K562 treated with DMSO at 1 percent for 12 hours (cell line): ENCODE results near the gene TUBB2B. TPM values are rescaled to one million over a fixed set of nuclear protein-coding genes. Genes with fewer than 3 reads are reported as not detected.

Experiments
- total RNA-seq: library from RNA; unstranded; fragments of 300-600 nt; gene quantifications from 2 replicates; pipeline ENCODE4 v1.2.3, GENCODE V29; 2022; ENCODE audit not compliant: insufficient read depth

TUBB2B gene
- 10.7 and 15.7 TPM in 2 replicates for total RNA-seq

DNA sequence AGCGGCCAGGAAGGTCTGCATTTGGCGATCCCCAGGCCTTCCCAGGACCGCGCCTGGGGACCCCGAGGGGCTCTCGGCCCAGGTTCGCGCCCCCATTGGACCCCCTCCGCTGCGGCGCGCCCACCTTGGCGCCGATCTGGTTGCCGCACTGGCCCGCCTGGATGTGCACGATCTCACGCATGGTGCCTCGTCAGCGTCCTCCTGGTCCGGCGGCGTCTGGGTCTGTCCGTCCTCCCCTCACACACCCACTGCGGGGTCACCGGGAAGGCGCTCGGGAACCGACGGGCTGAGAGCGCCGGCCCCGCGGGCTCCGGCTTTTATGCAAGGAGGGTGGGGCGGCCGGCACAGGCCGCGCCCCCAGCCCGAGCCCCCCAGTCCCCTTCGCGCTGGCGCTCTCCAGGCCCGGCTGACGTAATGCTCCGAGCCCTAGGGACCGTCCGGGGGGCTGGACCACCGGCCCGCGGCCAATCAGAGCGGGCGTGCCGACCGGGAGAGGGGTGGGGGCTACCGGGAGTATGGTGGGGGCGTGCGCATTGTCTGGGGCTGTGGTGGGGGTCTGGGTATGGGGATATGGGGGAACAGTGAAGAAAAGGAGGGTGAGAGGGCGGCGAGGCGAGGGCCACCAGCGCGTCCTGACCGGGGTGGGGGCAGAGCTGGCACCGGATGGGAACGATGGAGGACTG lies at the start of gene TUBB2B:
TUBB2B (minus strand) TSS at position 291 of the 683 bp plus-strand sequence; CDS start at position 181, 110 bp downstream.

DNA sequence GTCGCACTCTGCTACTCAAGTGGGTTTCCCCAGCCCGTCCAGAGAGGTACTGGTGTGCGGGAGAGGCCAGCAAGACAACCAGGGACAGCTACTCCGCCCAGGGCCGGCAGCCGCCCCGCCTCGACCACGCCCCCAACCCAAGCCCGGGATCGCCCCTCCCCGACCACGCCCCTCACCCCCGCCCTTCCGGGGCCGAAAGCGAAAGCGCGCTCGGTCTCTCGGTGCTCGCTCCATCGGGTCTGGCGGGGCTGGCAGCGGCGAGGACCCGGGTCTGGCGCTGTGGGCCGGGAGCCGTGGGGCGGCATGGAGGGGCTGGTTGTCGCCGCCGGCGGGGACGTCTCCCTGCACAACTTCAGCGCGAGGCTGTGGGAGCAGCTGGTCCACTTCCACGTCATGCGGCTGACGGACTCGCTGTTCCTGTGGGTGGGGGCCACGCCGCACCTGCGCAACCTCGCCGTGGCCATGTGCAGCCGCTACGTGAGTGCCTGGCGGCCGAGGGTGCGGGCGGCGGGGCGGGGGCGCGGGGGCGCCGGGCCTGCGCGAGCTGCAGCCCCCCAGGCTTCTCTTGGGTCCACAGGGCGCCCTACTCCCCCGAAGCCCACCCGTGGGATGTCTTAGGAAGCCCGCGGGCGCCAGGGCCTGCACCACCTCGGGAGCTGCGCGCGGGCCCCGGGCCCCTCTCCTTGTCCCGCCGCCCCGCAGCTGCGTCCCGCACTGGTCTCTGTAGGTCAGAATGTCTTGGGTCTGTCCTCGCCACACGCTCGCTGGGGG lies 31.5 kb upstream of the TUBB2B start, which contains the start of gene PSMG4:
PSMG4 (plus strand) TSS at position 228 of the 771 bp plus-strand sequence; CDS start at position 304, 76 bp downstream.

Other genes with a start within 250 kb of the TUBB2B start
- 204 and 218 TPM in 2 replicates for gene NQO2, start 227.8 kb downstream of the TUBB2B start, total RNA-seq
- 17.2 and 37.1 TPM in 2 replicates for gene RIPK1, start 159.2 kb downstream of the TUBB2B start, total RNA-seq
- 8.5 and 13.1 TPM in 2 replicates for gene BPHL, start 108.9 kb downstream of the TUBB2B start, total RNA-seq
- 151 and 169 TPM in 2 replicates for gene TUBB2A, start 70.1 kb downstream of the TUBB2B start, total RNA-seq
- gene PSMG4, start 31.3 kb upstream of the TUBB2B start, total RNA-seq: 55.1 and 79.7 TPM in 2 replicates
- 3.5 and 12.2 TPM in 2 replicates for gene SLC22A23, start 229.4 kb upstream of the TUBB2B start, total RNA-seq